ENCODE results near the gene CSNK2A2. TPM values are rescaled to one million over a fixed set of nuclear protein-coding genes. Genes with fewer than 3 reads are reported as not detected.

The CSNK2A2 gene
- total and polyA plus RNA-seq, 2 donors (not counting 3 experiments of a cell fraction or from before 2014, with no cell fraction given) = 43.3 to 125 TPM

DNA sequence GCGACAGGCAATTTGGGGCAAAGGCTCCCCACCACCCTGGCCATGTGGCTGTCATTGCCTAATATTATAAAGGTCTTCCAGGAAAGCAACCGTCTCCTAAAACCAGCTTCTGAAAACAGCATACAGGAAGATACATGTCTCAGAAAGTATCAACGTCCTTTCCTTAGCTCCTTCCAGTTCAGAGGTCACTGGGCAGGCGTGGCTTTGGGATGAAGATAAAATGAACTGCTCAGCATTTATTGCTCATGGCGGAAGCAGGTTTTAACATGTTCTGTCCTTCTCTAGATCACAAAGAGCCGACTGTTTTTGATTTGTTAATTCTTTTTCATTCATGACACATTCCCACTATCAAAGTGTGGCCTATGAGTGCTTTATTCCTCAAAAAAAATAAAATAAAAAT lies 76.8 kb downstream of the CSNK2A2 start:
- Histone ChIP-seq H4K20me1 (replicated peaks; ENCODE audit: control insufficient read depth, extremely low read depth, insufficient read depth, low read length) (peaks cover 2% of the 10 kb centered on the region), H3K4me1 (ENCODE audit: control insufficient read depth, extremely low read depth, insufficient read depth, low read length) (peaks cover 28% of the 10 kb centered on the region), H2AFZ (ENCODE audit: low read depth, low read length) (no peak overlapping the region), H3K9me1 (replicated peaks; ENCODE audit: control insufficient read depth, extremely low read depth, insufficient read depth, low read length) (no peaks in the 10 kb centered on the region), H3K79me2 (ENCODE audit: control insufficient read depth, insufficient read depth, low read length) (peaks cover 67% of the 10 kb centered on the region), H3K9ac (replicated peaks; ENCODE audit: extremely low read depth, insufficient read depth, low read length) (no peak overlapping the region), H3K4me3 (replicated peaks in 1 of 3; ENCODE audit: insufficient read depth in 1 of 3, low read depth in 1 of 3, low read length in 3 of 3) (no peak overlapping the region), H3K4me2 (ENCODE audit: insufficient read depth, low read length) (peak overlapping the region; percentile 62), H3K9me3 (replicated peaks; ENCODE audit: control insufficient read depth, insufficient read depth, low read length) (no peaks in the 10 kb centered on the region), H3K27ac (ENCODE audit: insufficient read depth, low read depth, low read length) (peak overlapping the region; percentile 39), H3K27me3 (ENCODE audit: control insufficient read depth in 2 of 2, insufficient read depth in 2 of 2, low read length in 2 of 2) (no peaks in the 10 kb centered on the region), H3K36me3 (ENCODE audit: control insufficient read depth in 2 of 2, extremely low read depth in 1 of 2, insufficient read depth in 2 of 2, low read length in 2 of 2) (peaks cover under 1 to 2% of the 10 kb centered on the region in 2 experiments)
- TF ChIP-seq, protein P1, sequence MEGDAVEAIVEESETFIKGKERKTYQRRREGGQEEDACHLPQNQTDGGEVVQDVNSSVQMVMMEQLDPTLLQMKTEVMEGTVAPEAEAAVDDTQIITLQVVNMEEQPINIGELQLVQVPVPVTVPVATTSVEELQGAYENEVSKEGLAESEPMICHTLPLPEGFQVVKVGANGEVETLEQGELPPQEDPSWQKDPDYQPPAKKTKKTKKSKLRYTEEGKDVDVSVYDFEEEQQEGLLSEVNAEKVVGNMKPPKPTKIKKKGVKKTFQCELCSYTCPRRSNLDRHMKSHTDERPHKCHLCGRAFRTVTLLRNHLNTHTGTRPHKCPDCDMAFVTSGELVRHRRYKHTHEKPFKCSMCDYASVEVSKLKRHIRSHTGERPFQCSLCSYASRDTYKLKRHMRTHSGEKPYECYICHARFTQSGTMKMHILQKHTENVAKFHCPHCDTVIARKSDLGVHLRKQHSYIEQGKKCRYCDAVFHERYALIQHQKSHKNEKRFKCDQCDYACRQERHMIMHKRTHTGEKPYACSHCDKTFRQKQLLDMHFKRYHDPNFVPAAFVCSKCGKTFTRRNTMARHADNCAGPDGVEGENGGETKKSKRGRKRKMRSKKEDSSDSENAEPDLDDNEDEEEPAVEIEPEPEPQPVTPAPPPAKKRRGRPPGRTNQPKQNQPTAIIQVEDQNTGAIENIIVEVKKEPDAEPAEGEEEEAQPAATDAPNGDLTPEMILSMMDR (IDR thresholded peaks at IDR 0.05; ENCODE audit: extremely low read depth in 1 of 2, insufficient read depth in 1 of 2, low read depth in 1 of 2, low read length in 2 of 2) = no peak
- TF ChIP-seq POLR2AphosphoS5 (IDR thresholded peaks at IDR 0.05; ENCODE audit: insufficient read depth, low read depth, low read length) (no peak), EZH2 (IDR thresholded peaks at IDR 0.05; ENCODE audit: borderline replicate concordance, low read depth, low read length, severe bottlenecking) (no peak)
- TF ChIP-seq, protein P2, sequence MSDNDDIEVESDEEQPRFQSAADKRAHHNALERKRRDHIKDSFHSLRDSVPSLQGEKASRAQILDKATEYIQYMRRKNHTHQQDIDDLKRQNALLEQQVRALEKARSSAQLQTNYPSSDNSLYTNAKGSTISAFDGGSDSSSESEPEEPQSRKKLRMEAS (IDR thresholded peaks at IDR 0.05; ENCODE audit: insufficient read depth, insufficient read length) = no peak
- peak; percentile 81 for FAIRE-seq
- CTCF ChIA-PET = interaction anchor here (0.7 to 3.1 kb wide), 38 partner anchors 8 to 386 kb away, joined by 3 to 81 read pairs (median 4); partner anchors contain the start of genes KATNB1, MMP15 and USB1
- DNase-seq (ENCODE audit: low read depth, low spot score) = peak; percentile 56
- dilution Hi-C loops (cut with MboI; ENCODE audit: extremely low pct_ligation_motif_present, low sequenced_read_pairs) (no loop called here), intact Hi-C loops (cut with micrococcal nuclease) (loop anchor here (10.0 kb wide), 1 partner anchor 386 kb away; the partner anchor contains the start of gene KATNB1)
- POLR2A ChIA-PET = interaction anchor here (0.8 to 1.1 kb wide), 2 partner anchors 95 to 98 kb away, joined by 3 read pairs; no protein-coding TSS in a partner anchor
- no TSS peak for BruUV-seq (replicated peaks)

Measured in endothelial cell of umbilical vein (primary cell).